Measurements from ENCODE around the gene C17orf100.
"Not testable (repeated sequence)": the region's sequence is repeated elsewhere in the genome, so short reads cannot be mapped to it uniquely, and the experiment has no call there.

C17orf100 gene

GRCh38 chr17:6641247-6641863 lies 10.2 kb upstream of the C17orf100 start:
- DNase-seq (ENCODE audit: low read depth) = no peak

GRCh38 chr17:6642592-6642991 lies 9.0 kb upstream of the C17orf100 start:
- DNase-seq (ENCODE audit: low read depth) = no peak

- no peak for DNase-seq (ENCODE audit: low read depth)
These were observed 8.0 kb upstream of the C17orf100 start for GRCh38 chr17:6643451-6644125.

GRCh38 chr17:6648181-6648580 lies 3.4 kb upstream of the C17orf100 start:
- DNase-seq (ENCODE audit: low read depth) = no peak

- DNase-seq (ENCODE audit: low read depth) = no peak
These were observed 424 bp downstream of the C17orf100 start for GRCh38 chr17:6651919-6652452.

GRCh38 chr17:6654841-6655731 lies 3.5 kb downstream of the C17orf100 start:
- DNase-seq (ENCODE audit: low read depth) = no peak

- DNase-seq (ENCODE audit: low read depth) = not testable (repeated sequence)
These were observed 4.3 kb downstream of the C17orf100 start for GRCh38 chr17:6655732-6656361.

GRCh38 chr17:6656797-6657632 lies 5.5 kb downstream of the C17orf100 start:
- DNase-seq (ENCODE audit: low read depth) = not testable (repeated sequence)

- no peak for DNase-seq (ENCODE audit: low read depth)
These were observed 6.2 kb downstream of the C17orf100 start for GRCh38 chr17:6657633-6658287.

GRCh38 chr17:6658411-6658810 lies 6.8 kb downstream of the C17orf100 start:
- not testable (repeated sequence) for DNase-seq (ENCODE audit: low read depth)

- no peak for DNase-seq (ENCODE audit: low read depth)
These were observed 8.5 kb downstream of the C17orf100 start for GRCh38 chr17:6660101-6660500.

- DNase-seq (ENCODE audit: low read depth) = no peak
These were observed 9.4 kb downstream of the C17orf100 start for GRCh38 chr17:6660805-6661463.

- no peak for DNase-seq (ENCODE audit: low read depth)
These were observed 9.9 kb downstream of the C17orf100 start for GRCh38 chr17:6661464-6661848.

GRCh38 chr17:6663200-6663599 lies 11.6 kb downstream of the C17orf100 start:
- DNase-seq (ENCODE audit: low read depth) = not testable (repeated sequence)

- peak; percentile 80 for DNase-seq (ENCODE audit: low read depth)
These were observed 14.5 kb downstream of the C17orf100 start for GRCh38 chr17:6666077-6666521.

GRCh38 chr17:6666557-6666956 lies 15.0 kb downstream of the C17orf100 start:
- DNase-seq (ENCODE audit: low read depth) = no peak

GRCh38 chr17:6667516-6667915 lies 16.0 kb downstream of the C17orf100 start:
- no peak for DNase-seq (ENCODE audit: low read depth)

- no peak for DNase-seq (ENCODE audit: low read depth)
These were observed 16.7 kb downstream of the C17orf100 start for GRCh38 chr17:6668219-6668618.

- no peak for DNase-seq (ENCODE audit: low read depth)
These were observed 17.3 kb downstream of the C17orf100 start for GRCh38 chr17:6668727-6669425.

All from fibroblast of the conjunctiva (primary cell).